WTC11 (cell line): ENCODE results near the gene MLXIP. TPM values are rescaled to one million over a fixed set of nuclear protein-coding genes. Genes with fewer than 3 reads are reported as not detected.
"Not testable (repeated sequence)": the region's sequence is repeated elsewhere in the genome, so short reads cannot be mapped to it uniquely, and the experiment has no call there.

Experiments used
- ATAC-seq: fragments of 200-7000 bp; cut with Tn5 transposase; 2 replicates; pipeline ENCODE4 v1.10.0; 2021; ENCODE audit warnings: mild to moderate bottlenecking, moderate library complexity
- CTCF ChIA-PET: fragments of 300-600 bp; sonication (Branson Sonifier 250); formaldehyde crosslinking; loops from one replicate; lab custom pipeline; 2021; ENCODE audit warnings: antibody characterized with exemption; lab: Charles Lee
- POLR2A ChIA-PET: fragments of 350-600 bp; sonication (Branson Sonifier 250); formaldehyde crosslinking; loops from one replicate; lab custom pipeline; 2021; ENCODE audit warnings: antibody characterized with exemption; lab: Charles Lee
- DNase-seq: peaks from one replicate; pipeline ENCODE4 v3.0.0; 2021; ENCODE audit warnings: low spot score
- H3K27ac Mint-ChIP-seq: 2 replicates; pipeline ENCODE4 v1.8.0; 2021; ENCODE audit warnings: mixed read lengths
- H3K27me3 Mint-ChIP-seq: 2 replicates; pipeline ENCODE4 v1.8.0; 2021; ENCODE audit warnings: low read depth, mild to moderate bottlenecking, moderate library complexity, mixed read lengths
- H3K36me3 Mint-ChIP-seq: 2 replicates; pipeline ENCODE4 v1.8.0; 2021; ENCODE audit warnings: mixed read lengths
- H3K4me1 Mint-ChIP-seq: 2 replicates; pipeline ENCODE4 v1.8.0; 2022; ENCODE audit warnings: mixed read lengths
- H3K4me3 Mint-ChIP-seq: 2 replicates; pipeline ENCODE4 v1.8.0; 2021; ENCODE audit warnings: mild to moderate bottlenecking, moderate library complexity, mixed read lengths
- H3K9me3 Mint-ChIP-seq: 2 replicates; pipeline ENCODE4 v1.8.0; 2021; ENCODE audit warnings: mixed read lengths
- FOXJ3 ChIP-seq: sonication (generic); formaldehyde crosslinking; IDR thresholded peaks from 2 replicates; pipeline ENCODE4 v1.9.0; 2021; ENCODE audit warnings: missing genetic modification reagents, mild to moderate bottlenecking, borderline replicate concordance
- FOXP1 ChIP-seq: sonication (generic); formaldehyde crosslinking; IDR thresholded peaks from 2 replicates; pipeline ENCODE4 v1.8.0; 2022; ENCODE audit warnings: missing genetic modification reagents, mild to moderate bottlenecking, moderate library complexity, borderline replicate concordance
- GABPB1 ChIP-seq: sonication (generic); formaldehyde crosslinking; IDR thresholded peaks from 2 replicates; pipeline ENCODE4 v1.8.1; 2023; ENCODE audit warnings: mild to moderate bottlenecking, missing genetic modification reagents
- IRF2 ChIP-seq: sonication (generic); formaldehyde crosslinking; IDR thresholded peaks from 2 replicates; pipeline ENCODE4 v1.8.0; 2022; ENCODE audit warnings: low read depth, missing genetic modification reagents, borderline replicate concordance
- NFATC4 ChIP-seq: fragments of 250-450 bp; sonication (Bioruptor Pico); IDR thresholded peaks from 2 replicates; pipeline ENCODE4 v1.9.0; 2021; ENCODE audit warnings: mild to moderate bottlenecking
- NR3C1 ChIP-seq: sonication (generic); formaldehyde crosslinking; conservative IDR thresholded peaks from 2 replicates; pipeline ENCODE4 v1.8.1; 2023; ENCODE audit warnings: low read depth, mild to moderate bottlenecking, missing genetic modification reagents
- PRRX2 ChIP-seq: fragments of 250-450 bp; sonication (Bioruptor Pico); IDR thresholded peaks from 2 replicates; pipeline ENCODE4 v1.8.0; 2021; ENCODE audit warnings: mild to moderate bottlenecking
- RELA ChIP-seq: sonication (generic); formaldehyde crosslinking; IDR thresholded peaks from 2 replicates; pipeline ENCODE4 v1.8.1; 2022; ENCODE audit warnings: missing genetic modification reagents, mild to moderate bottlenecking, borderline replicate concordance
- RORB ChIP-seq: fragments of 250-450 bp; sonication (Bioruptor Pico); IDR thresholded peaks from 2 replicates; pipeline ENCODE4 v1.9.0; 2021; ENCODE audit warnings: mild to moderate bottlenecking
- ZNF121 ChIP-seq: sonication (generic); formaldehyde crosslinking; IDR thresholded peaks from 2 replicates; pipeline ENCODE4 v1.8.0; 2023; ENCODE audit warnings: missing genetic modification reagents
- ZNF416 ChIP-seq: fragments of 250-450 bp; sonication (Bioruptor Pico); IDR thresholded peaks from 2 replicates; pipeline ENCODE4 v1.9.0; 2021; ENCODE audit warnings: mild to moderate bottlenecking, inconsistent platforms
- total RNA-seq: library from RNA; stranded (reverse); gene quantifications from 3 replicates; pipeline ENCODE4 v1.2.3, GENCODE V29; 2021
- TF ChIP-seq, protein P1 (sequence below): sonication (generic); formaldehyde crosslinking; IDR thresholded peaks from 2 replicates; pipeline ENCODE4 v1.8.0; 2022; ENCODE audit warnings: mild to moderate bottlenecking, missing genetic modification reagents
- TF ChIP-seq, protein P2 (sequence below): sonication (generic); formaldehyde crosslinking; IDR thresholded peaks from 2 replicates; pipeline ENCODE4 v1.8.0; 2023; ENCODE audit warnings: mild to moderate bottlenecking, missing genetic modification reagents
- TF ChIP-seq, protein P3 (sequence below): sonication (generic); formaldehyde crosslinking; conservative IDR thresholded peaks from 2 replicates; pipeline ENCODE4 v1.8.1; 2023; ENCODE audit warnings: mild to moderate bottlenecking, low read depth, missing genetic modification reagents, moderate library complexity
- TF ChIP-seq, protein P4 (sequence below): sonication (generic); formaldehyde crosslinking; IDR thresholded peaks from 2 replicates; pipeline ENCODE4 v1.8.1; 2023; ENCODE audit warnings: mild to moderate bottlenecking, missing genetic modification reagents
- TF ChIP-seq, protein P5 (sequence below): sonication (generic); formaldehyde crosslinking; IDR thresholded peaks from 2 replicates; pipeline ENCODE4 v1.8.1; 2023; ENCODE audit warnings: mild to moderate bottlenecking, moderate library complexity, missing genetic modification reagents

The MLXIP gene
- total RNA-seq, 1 experiment from 2014 or later, result 49.4 TPM

DNA sequence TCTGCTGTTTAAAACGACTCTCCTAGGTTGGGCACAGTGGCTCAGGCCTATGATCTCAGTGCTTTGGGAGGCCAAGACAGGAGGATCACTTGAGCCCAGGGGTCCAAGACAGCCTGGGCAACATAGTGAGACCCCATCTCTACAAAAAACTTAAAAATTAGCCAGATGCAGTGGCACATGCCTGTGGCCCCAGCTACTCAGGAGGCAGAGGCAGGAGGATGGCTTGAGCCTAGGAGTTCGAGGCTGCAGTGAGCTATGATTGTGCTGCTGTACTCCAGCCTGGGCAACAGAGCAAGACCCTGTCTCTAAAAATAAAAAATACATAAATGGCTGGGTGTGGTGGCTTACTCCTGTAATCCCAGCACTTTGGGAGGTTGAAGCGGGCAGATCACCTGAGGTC lies 37.1 kb upstream of the MLXIP start:
- DNase-seq, ATAC-seq, H3K27me3 Mint-ChIP-seq, H3K9me3 Mint-ChIP-seq, POLR2A ChIA-PET, H3K4me3 Mint-ChIP-seq, H3K27ac Mint-ChIP-seq, CTCF ChIA-PET, H3K4me1 Mint-ChIP-seq: not testable (repeated sequence)
- TF ChIP-seq ZNF121 (CRISPR knock-in tag), result peak; percentile 97
- peaks cover 52% of the 10 kb centered on the region for H3K36me3 Mint-ChIP-seq

DNA sequence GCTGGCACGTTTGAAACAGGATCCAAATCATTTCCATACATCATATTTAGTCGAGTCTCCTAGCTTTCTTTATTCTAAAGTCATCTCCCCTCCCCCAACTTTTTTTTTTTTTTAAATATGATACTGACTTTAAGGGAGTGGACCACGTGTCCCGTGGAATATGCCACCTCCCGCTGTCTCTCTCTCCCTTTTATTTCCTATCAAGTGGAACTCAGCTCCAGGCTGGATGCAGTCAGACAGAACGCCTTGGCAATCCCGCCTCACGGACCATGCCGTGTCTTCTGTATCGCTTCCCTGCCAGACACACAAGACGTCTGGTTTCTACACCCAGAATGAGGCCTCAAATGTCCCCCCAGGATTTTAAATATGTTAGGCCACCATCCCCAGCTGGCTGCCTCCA lies 35.6 kb upstream of the MLXIP start:
- CTCF ChIA-PET, result no interaction called here
- no peaks in the 10 kb centered on the region for H3K27me3 Mint-ChIP-seq

DNA sequence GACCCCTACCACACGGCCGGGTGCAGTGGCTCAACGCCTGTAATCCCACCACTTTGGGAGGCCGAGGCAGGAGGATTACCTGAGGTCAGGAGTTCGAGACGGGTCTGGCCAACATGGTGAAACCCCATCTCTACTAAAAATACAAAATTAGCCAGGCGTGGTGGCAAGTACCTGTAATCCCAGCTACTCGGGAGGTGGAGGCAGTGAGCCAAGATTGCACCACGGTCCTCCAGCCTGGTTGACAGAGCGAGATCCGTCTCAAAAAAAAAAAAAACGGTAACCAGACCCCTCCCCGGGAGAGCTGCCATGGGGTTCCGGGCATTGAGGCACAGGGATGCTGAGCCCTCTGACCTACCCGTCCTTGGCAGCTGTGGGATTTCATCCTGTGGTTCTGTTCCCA lies 35.1 kb upstream of the MLXIP start:
- peaks cover 48% of the 10 kb centered on the region for H3K36me3 Mint-ChIP-seq
- CTCF ChIA-PET, result no interaction called here

More for the DNA sequence above, 35.6 kb upstream of the MLXIP start:
- DNase-seq (no peak), ATAC-seq (no peak)
- Mint-ChIP-seq H3K9me3 (0 out of 2 replicates have a peak, but pooled peaks cover 3% of the 10 kb centered on the region), H3K27ac (peak overlapping the region; percentile 33; the same call in 1 of the 2 replicates), H3K4me1 (no peaks in the 10 kb centered on the region), H3K4me3 (no peak overlapping the region), H3K36me3 (peaks cover 49% of the 10 kb centered on the region)
- TF ChIP-seq, protein P1, sequence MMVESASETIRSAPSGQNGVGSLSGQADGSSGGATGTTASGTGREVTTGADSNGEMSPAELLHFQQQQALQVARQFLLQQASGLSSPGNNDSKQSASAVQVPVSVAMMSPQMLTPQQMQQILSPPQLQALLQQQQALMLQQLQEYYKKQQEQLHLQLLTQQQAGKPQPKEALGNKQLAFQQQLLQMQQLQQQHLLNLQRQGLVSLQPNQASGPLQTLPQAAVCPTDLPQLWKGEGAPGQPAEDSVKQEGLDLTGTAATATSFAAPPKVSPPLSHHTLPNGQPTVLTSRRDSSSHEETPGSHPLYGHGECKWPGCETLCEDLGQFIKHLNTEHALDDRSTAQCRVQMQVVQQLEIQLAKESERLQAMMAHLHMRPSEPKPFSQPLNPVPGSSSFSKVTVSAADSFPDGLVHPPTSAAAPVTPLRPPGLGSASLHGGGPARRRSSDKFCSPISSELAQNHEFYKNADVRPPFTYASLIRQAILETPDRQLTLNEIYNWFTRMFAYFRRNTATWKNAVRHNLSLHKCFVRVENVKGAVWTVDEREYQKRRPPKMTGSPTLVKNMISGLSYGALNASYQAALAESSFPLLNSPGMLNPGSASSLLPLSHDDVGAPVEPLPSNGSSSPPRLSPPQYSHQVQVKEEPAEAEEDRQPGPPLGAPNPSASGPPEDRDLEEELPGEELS, result no peak
- TF ChIP-seq, protein P2, sequence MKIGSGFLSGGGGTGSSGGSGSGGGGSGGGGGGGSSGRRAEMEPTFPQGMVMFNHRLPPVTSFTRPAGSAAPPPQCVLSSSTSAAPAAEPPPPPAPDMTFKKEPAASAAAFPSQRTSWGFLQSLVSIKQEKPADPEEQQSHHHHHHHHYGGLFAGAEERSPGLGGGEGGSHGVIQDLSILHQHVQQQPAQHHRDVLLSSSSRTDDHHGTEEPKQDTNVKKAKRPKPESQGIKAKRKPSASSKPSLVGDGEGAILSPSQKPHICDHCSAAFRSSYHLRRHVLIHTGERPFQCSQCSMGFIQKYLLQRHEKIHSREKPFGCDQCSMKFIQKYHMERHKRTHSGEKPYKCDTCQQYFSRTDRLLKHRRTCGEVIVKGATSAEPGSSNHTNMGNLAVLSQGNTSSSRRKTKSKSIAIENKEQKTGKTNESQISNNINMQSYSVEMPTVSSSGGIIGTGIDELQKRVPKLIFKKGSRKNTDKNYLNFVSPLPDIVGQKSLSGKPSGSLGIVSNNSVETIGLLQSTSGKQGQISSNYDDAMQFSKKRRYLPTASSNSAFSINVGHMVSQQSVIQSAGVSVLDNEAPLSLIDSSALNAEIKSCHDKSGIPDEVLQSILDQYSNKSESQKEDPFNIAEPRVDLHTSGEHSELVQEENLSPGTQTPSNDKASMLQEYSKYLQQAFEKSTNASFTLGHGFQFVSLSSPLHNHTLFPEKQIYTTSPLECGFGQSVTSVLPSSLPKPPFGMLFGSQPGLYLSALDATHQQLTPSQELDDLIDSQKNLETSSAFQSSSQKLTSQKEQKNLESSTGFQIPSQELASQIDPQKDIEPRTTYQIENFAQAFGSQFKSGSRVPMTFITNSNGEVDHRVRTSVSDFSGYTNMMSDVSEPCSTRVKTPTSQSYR (CRISPR knock-in tag), result no peak
- TF ChIP-seq ZNF416 (CRISPR knock-in tag) (no peak), NFATC4 (CRISPR knock-in tag) (no peak), FOXJ3 (CRISPR knock-in tag) (no peak), RORB (CRISPR knock-in tag) (no peak)
- TF ChIP-seq, protein P3, sequence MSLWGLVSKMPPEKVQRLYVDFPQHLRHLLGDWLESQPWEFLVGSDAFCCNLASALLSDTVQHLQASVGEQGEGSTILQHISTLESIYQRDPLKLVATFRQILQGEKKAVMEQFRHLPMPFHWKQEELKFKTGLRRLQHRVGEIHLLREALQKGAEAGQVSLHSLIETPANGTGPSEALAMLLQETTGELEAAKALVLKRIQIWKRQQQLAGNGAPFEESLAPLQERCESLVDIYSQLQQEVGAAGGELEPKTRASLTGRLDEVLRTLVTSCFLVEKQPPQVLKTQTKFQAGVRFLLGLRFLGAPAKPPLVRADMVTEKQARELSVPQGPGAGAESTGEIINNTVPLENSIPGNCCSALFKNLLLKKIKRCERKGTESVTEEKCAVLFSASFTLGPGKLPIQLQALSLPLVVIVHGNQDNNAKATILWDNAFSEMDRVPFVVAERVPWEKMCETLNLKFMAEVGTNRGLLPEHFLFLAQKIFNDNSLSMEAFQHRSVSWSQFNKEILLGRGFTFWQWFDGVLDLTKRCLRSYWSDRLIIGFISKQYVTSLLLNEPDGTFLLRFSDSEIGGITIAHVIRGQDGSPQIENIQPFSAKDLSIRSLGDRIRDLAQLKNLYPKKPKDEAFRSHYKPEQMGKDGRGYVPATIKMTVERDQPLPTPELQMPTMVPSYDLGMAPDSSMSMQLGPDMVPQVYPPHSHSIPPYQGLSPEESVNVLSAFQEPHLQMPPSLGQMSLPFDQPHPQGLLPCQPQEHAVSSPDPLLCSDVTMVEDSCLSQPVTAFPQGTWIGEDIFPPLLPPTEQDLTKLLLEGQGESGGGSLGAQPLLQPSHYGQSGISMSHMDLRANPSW, result no peak
- POLR2A ChIA-PET, result no interaction called here

More for the DNA sequence above, 35.1 kb upstream of the MLXIP start:
- no peak overlapping the region for H3K27ac Mint-ChIP-seq
- POLR2A ChIA-PET, result no interaction called here
- no peak for ATAC-seq
- no peak overlapping the region for H3K4me3 Mint-ChIP-seq
- no peak for TF ChIP-seq IRF2
- TF ChIP-seq, protein P4, sequence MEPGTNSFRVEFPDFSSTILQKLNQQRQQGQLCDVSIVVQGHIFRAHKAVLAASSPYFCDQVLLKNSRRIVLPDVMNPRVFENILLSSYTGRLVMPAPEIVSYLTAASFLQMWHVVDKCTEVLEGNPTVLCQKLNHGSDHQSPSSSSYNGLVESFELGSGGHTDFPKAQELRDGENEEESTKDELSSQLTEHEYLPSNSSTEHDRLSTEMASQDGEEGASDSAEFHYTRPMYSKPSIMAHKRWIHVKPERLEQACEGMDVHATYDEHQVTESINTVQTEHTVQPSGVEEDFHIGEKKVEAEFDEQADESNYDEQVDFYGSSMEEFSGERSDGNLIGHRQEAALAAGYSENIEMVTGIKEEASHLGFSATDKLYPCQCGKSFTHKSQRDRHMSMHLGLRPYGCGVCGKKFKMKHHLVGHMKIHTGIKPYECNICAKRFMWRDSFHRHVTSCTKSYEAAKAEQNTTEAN (CRISPR knock-in tag), result no peak
- TF ChIP-seq, protein P5, sequence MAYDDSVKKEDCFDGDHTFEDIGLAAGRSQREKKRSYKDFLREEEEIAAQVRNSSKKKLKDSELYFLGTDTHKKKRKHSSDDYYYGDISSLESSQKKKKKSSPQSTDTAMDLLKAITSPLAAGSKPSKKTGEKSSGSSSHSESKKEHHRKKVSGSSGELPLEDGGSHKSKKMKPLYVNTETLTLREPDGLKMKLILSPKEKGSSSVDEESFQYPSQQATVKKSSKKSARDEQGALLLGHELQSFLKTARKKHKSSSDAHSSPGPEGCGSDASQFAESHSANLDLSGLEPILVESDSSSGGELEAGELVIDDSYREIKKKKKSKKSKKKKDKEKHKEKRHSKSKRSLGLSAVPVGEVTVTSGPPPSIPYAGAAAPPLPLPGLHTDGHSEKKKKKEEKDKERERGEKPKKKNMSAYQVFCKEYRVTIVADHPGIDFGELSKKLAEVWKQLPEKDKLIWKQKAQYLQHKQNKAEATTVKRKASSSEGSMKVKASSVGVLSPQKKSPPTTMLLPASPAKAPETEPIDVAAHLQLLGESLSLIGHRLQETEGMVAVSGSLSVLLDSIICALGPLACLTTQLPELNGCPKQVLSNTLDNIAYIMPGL (CRISPR knock-in tag), result no peak
- TF ChIP-seq RELA, result no peak
- TF ChIP-seq NR3C1 (CRISPR knock-in tag), result no peak
- TF ChIP-seq PRRX2, result no peak
- no peak for TF ChIP-seq FOXP1 (CRISPR knock-in tag)
- no peak for TF ChIP-seq ZNF121 (CRISPR knock-in tag)
- no peak for TF ChIP-seq GABPB1 (CRISPR knock-in tag)
- no peak for DNase-seq
- no peaks in the 10 kb centered on the region for H3K4me1 Mint-ChIP-seq
- 0 out of 2 replicates have a peak, but pooled peaks cover 3% of the 10 kb centered on the region for H3K9me3 Mint-ChIP-seq
- H3K27me3 Mint-ChIP-seq, result no peaks in the 10 kb centered on the region
